Stimulated activated CD8-positive, alpha-beta memory T cell treated with anti-CD3 and anti-CD28 coated beads, Interleukin-12 subunit alpha, Interleukin-12 subunit beta, amount 100 ng/mL, for 4 hours (primary cell): ENCODE measurements around the gene MAST1.
"Not testable (repeated sequence)": the region's sequence is repeated elsewhere in the genome, so short reads cannot be mapped to it uniquely, and the experiment has no call there.

ENCODE experiments used
- DNase-seq: peaks from one replicate; pipeline ENCODE4 v3.0.0-alpha.2; 2020; ENCODE audit warnings: low read depth

MAST1 gene

DNA sequence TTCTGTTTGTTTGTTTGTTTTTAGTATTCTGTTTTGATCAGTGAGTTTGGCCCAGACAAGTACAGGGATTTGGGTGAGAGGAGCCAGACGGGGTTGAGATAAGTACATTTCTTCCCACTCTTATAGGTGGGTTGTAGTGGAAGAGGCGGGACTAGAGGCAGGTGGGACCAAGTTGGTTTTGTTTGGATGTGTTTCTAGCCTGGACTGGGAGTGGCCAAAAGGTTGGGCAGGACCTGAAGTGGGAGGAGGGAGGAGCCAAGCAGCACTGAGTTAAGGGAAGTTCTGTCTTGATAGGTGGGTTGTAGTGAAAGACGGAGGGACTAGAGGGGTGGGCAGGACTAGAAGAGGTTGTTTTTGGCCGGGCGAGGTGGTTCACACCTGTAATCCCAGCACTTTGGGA is 33.9 kb downstream of the MAST1 start:
- no peak for DNase-seq

GRCh38 chr19:12872941-12873890 is 34.9 kb downstream of the MAST1 start:
- DNase-seq, result peak; percentile 42

GRCh38 chr19:12873891-12874745 is 35.8 kb downstream of the MAST1 start:
- no peak for DNase-seq

DNA sequence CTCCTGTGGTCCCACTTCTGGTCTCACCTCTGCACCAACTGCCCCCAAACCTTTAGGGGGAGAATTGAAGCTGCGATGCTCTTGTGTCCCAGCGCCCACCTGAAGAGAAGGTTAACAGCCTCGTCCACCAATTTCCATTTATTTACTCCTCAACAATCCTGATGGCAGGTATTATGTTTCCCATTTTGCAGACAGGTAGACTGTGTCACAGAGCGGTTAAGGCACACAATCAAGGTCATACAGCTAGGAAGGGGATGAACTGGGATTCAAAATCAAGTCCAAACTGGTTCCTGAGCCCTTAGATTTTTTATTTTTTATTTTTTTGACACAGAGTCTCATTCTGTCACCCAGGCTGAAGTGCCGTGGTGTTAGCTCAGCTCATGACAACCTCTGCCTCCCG is 36.8 kb downstream of the MAST1 start:
- no peak for DNase-seq

DNA sequence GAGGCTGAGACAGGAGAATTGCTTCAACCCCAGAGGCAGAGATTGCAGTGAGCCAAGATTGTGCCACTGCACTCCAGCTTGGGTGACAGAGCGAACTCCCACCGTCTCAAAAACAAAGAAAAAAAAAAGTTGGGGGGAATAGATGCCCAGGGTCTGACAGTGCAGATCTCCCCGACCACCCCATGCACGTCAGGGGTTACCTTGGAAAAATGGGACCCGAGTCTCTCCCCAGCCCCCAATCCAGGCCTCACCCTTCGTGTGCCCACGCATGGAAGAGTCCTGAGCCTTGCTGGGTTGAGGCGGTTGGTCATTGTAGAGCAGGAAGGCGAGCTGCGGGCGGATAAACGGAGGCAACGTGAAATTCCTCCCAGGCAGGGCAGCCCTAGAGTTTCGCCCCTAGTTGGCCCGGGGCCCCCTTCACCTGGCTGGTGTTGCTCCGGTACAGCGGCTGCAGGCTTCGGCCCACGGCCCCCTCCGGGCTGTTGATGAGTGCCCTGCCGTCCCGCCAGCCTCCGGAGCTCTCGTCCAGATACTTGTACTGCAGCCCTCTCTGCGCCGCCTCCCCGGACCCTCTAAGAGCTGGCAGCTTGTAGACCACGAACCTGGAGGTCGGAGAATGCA is 42.3 kb downstream of the MAST1 start:
- DNase-seq, result no peak

GRCh38 chr19:12881172-12881808 is 43.0 kb downstream of the MAST1 start, which contains the start of gene DNASE2:
Gene DNASE2 (minus strand): TSS chr19:12881449. CDS start chr19:12881375, 74 bp downstream.
- DNase-seq, result peak; percentile 75

- no peak for DNase-seq
These were observed 44.3 kb downstream of the MAST1 start for GRCh38 chr19:12882589-12882988.

DNA sequence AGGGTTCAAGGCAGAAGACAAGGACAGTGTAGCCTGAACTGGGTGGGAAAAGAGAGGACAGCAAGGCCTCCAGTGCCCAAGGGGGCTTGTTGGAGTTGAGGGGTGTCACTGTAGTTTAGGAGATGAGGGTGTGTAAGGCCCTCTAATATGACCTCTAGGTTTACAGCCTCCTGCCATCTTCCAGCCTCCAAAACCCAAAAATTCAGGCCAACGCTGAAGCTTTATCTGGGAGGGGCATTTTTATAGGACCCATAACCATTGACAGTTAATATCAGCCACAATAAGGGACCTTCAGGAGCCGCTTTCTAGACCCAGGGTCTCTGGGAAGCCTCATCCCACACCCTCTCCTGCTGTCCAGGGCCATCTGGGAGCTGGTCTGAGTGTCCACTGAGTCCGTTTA is 45.9 kb downstream of the MAST1 start:
- no peak for DNase-seq

DNA sequence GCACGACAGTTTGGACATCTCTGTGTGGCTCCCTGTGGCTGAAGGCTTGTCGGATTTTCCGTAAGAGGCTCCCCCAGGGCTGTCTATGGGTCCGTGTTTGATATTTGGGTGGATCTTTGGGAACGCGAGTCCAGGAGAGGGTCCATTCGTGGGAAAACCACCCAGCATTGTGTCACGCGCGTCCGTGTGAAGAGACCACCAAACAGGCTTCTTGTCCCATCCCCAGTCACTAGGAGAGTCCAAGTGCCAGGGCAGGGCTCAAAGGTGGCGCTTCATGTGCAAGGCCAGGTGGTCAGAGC is 46.3 kb downstream of the MAST1 start:
- DNase-seq, result no peak

DNA sequence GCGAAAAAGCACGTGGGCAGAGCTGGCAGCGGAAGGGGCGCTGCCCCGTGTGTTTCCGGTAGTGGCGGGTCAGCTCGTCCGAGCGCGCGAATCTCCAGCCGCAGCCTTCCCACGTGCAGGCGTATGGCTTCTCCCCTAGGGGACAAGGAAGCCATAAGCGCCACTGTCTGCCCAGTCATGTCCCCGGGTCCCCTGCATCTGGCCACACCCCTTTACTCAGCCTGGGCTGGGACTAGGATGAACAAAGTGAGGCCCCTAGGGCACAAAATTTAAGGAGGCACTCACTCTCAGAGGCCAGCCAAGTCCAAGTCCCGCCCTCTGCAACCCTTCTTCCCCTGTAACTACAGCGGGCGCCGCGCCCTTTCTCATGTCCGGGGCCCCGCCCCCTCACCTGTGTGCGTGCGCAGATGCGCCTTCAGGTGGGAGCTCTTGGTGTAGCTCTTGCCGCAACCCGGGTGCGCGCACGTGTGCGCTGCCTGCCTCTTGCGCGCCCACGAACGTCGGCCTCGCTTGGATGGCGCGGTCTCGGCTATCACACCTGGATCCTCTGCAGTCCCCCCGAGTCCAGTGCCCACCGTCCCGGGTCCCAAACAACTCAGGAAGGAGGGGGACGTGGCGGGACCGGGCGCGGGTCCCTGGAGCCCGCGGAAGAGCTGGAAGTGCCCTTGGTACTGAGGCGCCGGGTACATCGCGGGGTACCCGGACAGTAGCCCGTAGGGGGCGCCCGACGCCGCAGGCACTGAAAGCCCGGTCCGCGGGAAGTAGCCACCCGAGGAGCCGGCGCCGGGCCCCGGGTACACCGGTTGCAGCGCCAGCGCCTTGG is 46.8 kb downstream of the MAST1 start:
- peak; percentile 69 for DNase-seq

GRCh38 chr19:12885749-12886650 is 47.7 kb downstream of the MAST1 start:
- DNase-seq, result no peak

DNA sequence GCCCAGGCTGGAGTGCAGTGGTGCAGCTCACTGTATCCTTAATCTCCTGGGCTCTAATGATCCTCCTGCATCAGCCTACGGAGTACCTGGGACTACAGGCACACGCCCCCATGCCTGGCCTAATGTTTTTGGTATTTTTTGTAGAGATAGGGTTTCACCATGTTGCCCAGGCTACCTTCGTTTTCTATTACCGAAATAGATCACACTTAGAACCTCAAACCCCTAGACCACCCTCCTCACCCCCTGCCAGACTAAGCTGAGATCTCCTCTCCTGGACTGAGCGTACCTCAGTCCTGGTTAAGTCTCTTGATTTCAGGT is 48.3 kb downstream of the MAST1 start:
- no peak for DNase-seq

- no peak for DNase-seq
These were observed 48.8 kb downstream of the MAST1 start, which contains the start of gene KLF1 for GRCh38 chr19:12886969-12887747. Gene KLF1 (minus strand): TSS chr19:12887201. CDS start chr19:12887140, 61 bp downstream.

DNA sequence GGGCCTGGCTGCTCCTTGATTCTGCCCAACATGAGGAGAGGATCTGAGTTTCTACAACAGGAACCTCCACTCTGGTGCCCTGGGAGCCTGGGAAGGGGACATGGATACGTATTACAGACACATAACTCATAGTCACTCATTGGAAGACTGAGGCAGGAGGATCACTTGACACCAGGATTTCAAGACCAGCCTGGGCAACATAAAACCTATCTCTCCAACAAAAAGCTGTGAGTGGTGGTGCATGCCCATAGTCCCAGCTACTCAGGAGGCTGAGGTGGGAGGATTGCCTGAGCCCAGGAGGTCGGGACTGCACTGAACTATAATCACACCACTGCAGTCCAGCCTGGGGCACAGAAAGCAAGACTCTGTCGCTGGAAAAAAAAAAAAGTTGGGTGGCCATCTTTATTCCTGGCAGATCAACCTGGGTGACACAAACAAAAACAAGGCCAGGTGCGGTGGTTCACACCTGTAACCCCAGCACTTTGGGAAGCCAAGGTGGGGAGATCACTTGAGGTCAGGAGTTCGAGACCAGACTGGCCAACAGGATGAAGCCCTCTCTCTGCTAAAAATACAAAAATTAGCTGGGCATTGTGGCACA is 49.8 kb downstream of the MAST1 start:
- DNase-seq, result no peak

DNA sequence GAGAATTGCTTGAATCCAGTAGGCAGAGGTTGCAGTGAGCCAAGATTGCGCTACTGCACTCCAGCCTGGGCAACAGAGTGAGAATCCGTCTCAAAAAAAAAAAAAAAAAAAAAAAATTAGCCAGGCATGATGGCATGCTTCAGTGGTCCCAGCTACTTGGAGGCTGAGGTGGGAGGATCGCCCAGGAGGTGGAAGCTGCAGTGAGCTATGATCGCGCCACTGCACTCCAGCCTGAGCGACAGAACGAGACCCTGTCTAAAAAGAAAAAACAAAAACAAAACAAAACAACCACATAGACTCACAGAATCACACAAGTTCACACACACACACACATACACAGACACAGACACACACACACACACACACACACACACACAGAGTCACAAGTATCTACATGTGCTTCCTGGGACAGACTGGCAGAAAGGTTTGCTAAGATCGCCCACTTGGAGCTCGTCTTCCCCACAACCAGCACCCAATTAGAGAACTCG is 52.0 kb downstream of the MAST1 start:
- not testable (repeated sequence) for DNase-seq

GRCh38 chr19:12890787-12891552 is 52.7 kb downstream of the MAST1 start, which contains the start of gene GCDH:
Gene GCDH (plus strand): TSS chr19:12891160. CDS start chr19:12891305, 145 bp downstream.
- peak; percentile 88 for DNase-seq

- DNase-seq, result no peak
These were observed 53.3 kb downstream of the MAST1 start for GRCh38 chr19:12891553-12892021.

DNA sequence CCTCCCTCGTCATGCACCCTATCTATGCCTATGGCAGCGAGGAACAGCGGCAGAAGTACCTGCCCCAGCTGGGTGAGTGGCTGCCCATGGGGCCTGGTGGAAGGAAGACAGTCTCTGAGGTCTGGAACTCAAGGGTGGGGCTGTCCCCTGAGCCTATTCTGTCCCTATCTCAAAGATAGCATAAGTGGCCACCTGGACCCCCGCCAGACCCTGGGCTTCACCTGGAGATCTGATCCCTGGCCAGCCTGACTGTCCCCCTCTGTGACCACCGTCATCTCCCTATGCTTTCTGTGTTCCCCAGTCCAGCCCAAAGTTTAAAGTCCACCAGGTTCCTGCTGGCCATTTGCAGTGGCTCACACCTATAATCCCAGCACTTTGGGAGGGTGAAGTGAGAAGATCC is 55.3 kb downstream of the MAST1 start:
- no peak for DNase-seq
